SU-DHL-6 (cell line): ENCODE results near the gene HHLA2.

Experiments
- CTCF ChIP-seq: fragments of 200-600 bp; sonication (generic); IDR thresholded peaks from one replicate; pipeline ENCODE4 v1.5.1; 2017; ENCODE audit warnings: antibody characterized with exemption, mild to moderate bottlenecking, low read length, moderate library complexity; ENCODE audit not compliant: insufficient read depth, poor library complexity, severe bottlenecking
- EZH2phosphoT487 ChIP-seq: fragments of 200-600 bp; sonication (generic), shearing (Covaris generic); conservative IDR thresholded peaks from 2 replicates; pipeline ENCODE4 v1.6.1; 2018; ENCODE audit warnings: mild to moderate bottlenecking, antibody characterized with exemption, low read length, moderate library complexity, mixed read lengths

- no peak for TF ChIP-seq CTCF
- no peak for TF ChIP-seq EZH2phosphoT487
These were observed 11.2 kb upstream of the HHLA2 start for GRCh38 chr3:108285176-108285575.
